CD4-positive, alpha-beta T cell treated with Interleukin-15 for 4 hours (primary cell): Measurements from ENCODE around the gene OR51I2.

Experiments used
- DNase-seq: peaks from one replicate; pipeline ENCODE4 v3.0.0-alpha.2; 2020; ENCODE audit warnings: low spot score

OR51I2 gene, protein sequence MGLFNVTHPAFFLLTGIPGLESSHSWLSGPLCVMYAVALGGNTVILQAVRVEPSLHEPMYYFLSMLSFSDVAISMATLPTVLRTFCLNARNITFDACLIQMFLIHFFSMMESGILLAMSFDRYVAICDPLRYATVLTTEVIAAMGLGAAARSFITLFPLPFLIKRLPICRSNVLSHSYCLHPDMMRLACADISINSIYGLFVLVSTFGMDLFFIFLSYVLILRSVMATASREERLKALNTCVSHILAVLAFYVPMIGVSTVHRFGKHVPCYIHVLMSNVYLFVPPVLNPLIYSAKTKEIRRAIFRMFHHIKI

DNA sequence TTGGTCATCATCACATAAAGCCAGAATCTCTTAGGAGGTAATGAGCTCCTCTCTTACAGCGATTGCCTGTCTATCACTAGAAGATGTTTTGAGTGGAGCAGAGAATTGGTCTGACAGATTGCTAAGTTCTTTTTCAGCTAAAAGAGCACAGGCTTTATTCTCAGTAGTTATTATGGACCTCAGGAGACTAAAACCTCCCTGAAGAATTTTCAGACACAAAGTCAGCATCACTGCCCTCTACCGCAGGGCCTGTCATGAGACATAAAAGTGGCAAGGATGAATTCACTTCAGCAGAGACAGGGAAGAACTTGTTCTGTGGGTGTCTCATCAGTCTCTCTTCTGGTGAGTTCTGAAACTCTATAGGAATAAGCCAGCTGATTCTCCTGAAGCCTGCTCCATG lies at the start of gene OR51I2:
Gene OR51I2 (plus strand): TSS at position 301 of the 400 bp plus-strand sequence. CDS start 4,166 bp downstream, outside the sequence.
- DNase-seq: no peak

DNA sequence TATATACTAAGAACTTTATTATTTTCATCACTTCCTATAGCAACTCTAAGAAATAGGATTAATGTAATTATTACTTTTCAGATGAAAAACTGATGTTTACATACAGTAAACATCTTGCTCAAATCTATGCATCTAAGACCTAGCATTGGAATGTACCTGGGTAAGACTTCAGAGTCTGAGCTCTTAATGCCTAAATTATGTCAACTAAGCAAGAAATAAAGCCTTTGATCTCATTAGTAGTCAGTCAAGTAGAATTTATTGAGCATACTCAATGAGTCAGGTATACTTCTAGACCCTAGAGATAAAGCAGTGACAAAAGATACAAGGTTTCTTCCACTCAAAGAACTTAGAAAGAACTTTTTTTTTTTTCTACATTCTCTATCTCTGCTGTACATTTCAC lies 44.0 kb upstream of the OR51I2 start:
- DNase-seq: no peak

DNA sequence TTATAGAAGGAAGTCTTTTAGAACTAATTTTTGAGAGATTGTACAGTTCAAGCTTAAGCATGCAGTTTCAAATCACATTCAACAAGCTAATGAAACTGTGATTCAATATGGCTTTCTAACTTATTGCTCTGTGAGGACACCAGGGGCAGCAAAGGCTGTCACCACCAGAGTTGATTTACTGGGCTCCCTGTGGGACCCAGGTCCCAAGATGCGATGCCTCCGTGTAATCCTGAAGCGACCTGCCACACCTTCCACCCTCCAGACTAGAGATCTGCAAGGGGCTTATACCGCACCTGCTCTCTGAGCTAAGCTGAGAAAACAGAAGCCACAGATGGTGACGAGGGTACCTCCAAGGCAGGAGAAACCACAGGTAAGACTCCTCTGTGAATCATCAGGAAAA lies 28.1 kb upstream of the OR51I2 start:
- DNase-seq: no peak

DNA sequence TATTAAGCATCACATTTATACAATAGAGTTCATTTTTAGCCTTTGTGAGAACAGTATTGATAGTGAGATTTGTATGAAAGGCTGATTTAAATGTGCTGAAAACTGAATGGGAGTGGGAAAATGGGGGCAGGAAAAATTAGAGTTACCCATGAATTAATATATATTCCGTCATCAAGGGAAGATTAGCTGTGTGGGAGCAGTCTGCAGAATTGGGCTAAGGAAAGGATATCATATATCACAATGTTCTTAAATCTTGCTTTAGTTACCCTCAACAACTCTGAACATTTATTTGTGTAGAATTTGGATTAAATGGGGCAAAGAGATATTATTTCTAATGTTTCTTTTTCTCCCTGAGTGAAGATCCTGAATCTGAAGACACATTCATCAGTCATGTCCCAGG lies 27.3 kb upstream of the OR51I2 start, which contains the start of gene OR51Q1:
Gene OR51Q1 (plus strand): TSS at position 301 of the 400 bp plus-strand sequence. CDS start 90 bp downstream, at position 391.
- no peak for DNase-seq

DNA sequence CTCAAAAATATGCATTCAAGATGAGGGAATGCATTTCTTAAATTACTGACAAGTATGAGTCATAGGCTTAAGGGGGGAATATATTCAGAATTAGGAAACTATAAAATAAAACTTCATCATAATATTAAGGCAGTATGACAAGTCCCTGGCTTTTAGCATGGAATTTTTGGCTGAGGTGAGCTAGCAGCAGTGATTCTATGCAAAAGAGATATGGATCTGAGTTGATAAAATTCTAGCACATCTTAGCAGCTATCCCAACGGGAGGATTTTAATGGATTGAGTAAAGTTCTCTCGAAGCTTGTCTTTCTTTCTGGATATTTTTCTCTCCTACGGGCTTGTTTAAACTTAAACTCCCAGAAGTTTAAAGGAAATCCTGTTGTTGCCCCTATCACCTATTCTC lies 26.0 kb upstream of the OR51I2 start:
- DNase-seq: no peak

DNA sequence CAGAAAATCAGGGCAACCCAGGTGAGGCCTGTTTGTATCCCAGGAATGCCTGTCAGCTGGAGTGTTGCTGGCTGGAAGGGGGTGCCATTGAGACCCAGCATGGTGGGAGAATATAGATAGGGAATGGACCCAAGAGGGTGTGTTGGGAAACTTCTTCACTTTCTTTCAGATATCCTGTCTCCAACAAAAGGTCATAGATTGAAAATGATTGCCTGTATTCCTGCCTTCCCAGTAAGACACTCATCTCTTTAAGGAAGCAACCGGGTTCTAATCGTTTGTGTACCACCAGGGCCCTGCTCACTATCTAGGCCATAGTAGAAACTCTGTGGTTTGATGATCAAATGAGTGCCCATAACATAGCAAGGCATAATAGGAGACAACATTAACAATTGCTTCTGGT lies 7.7 kb upstream of the OR51I2 start, which contains the start of gene OR51I1:
Gene OR51I1 (minus strand): TSS at position 101 of the 400 bp plus-strand sequence. CDS start 0 bp downstream, at position 101.
- no peak for DNase-seq

DNA sequence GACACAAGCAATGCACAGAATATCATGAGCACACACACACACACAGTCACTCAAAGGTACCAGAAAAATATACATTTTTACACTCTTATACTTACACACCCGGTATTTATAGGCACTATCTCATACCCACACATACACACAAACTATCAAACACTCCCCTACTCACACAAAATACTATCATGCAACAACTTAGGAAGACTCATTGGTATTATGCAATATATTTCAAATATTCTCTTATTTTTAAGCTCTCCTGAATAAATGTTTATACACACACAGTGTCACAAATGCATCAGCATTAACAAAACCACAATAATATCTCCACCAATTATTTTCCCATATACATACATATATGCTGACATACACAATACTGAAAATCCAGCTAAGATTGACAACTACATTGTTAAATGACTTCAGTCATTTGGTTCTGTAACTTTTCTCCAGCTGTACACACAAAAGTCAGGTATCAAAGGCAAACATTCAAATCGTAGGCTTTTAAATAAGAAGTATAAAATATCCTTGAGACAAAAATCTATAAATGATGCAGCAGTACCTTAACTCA lies 5.2 kb upstream of the OR51I2 start:
- no peak for DNase-seq

DNA sequence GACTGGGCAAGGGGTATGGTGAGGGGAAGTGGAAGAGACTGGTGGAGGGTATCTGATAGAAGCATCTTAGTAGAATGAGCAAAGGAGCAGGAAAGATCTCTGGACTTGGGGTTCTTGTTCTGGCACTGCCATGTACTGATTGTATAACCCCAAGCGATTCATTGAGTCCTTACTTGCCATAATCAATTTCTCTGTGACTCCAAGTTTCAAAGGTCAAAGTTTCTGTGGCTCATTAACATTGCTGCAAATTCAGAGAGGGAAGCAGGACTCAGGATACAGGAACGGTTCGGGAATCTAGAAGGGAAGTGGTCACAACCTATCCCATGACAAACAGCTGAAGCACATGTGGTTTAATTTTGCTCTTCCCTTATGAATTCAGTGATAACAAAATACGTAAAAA lies 309 bp downstream of the OR51I2 start:
- DNase-seq: no peak

DNA sequence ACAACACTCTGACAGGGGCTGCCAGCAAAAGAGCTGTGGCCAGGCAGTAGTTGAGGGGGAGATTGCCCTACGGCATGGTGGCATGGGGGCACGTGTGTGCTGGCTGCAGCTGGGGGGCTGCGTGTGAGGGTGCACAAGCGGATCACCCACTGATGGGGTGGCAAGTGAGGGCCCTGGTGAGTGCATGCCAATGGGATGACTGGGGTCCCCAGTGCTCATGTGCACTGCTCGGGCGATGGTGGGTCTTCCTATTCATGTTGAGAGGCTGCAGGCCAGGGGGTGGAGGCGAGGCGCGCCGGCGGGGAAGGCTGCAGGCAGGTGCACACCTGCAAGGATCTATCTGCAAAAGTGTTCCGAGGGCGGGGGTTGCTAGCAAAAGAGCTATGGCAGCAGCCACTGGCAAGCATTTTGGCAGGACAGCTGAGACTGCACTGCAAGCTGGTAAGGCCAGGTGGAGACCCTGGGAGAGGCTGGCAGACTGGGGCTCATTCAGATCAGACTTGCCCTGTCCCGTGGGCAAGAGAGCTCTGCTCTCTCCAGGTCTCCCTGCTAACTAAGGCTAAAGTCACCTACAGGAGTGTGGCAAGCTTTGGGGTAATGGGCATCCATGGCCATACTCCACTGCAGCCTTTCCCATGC lies 12.0 kb downstream of the OR51I2 start:
- DNase-seq: no peak

DNA sequence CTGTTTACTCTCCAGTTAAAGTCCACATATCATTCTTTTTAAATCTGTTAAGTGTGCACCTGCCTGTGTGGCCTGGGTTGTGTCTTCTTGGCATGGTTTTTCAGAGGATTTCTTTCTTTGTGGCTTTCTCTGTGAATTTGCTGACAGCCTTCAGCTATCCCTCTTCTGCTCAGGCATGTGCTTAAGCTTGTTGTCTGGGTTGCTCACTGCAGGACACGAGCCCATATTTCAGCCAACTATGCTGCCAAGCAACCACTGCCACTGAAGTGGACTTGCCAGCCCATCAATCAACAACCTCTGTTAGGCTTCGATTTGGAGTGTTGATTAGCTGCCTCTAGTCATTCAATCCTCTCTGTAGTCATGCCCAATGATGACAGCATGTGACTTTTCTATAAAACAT lies 18.4 kb downstream of the OR51I2 start:
- DNase-seq: no peak

DNA sequence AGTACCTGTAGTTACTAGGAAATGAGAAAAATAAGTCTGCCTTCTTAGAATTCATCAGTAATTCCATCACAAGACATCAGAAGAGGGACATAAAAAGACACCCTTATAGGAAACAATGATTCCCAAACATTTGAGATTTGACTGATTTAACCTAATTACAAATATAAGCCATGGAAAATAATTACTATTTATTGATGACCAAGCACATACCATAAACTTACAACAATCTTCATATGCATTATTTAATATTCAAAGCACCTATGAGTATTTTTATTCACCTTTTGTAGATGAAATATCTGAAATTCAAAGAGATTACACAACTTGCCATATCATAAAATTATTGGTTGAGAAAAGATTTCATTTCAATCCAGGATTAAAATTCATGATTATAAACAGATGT lies 24.8 kb downstream of the OR51I2 start:
- no peak for DNase-seq

DNA sequence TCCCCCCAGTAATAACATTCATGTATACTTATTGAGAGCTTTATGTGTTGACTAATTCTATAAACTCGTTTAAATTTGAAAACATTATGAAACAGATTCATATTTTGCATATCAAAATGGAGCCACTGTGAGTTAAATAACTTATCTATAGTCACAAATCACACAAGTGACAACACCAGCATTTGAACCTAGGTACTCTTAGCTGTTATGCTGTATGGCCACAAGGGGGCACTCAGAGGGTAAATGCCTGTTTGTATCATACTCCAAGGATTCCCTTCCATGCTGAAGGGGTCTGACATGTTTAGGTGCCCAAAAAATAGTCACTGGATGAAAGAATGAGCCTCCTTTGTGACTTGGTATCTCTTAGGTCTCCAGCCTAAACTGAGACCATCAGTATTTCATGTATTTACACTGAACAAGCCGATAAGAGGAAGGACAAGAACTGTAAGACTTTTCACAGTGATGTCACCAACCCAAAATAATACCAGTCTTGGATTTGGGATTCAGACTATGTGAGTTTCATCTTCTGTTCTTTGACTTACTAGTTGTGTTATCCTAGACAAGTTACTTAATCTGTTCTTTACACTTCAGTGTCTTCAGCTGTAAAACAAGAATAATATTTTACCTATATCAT lies 27.2 kb downstream of the OR51I2 start:
- peak; percentile 39 for DNase-seq

DNA sequence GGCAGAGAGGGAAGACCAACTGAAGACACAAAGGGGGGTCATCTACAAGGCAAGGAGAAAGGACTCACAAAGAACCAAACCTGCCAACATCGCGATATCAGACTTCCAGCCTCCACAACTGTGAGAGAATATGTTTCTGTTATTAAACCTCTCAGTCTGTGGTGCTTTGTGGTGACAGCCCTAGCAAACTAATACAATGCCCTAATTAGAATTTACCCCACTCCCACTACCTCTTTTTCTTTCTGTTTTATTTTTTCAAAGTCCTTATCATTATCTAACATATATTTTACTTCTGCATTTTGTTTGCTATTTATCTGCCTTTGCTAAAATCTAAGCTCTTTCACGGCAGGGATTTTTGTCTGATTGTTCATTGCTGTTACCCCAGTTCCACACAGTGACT lies 36.9 kb downstream of the OR51I2 start:
- DNase-seq: no peak

DNA sequence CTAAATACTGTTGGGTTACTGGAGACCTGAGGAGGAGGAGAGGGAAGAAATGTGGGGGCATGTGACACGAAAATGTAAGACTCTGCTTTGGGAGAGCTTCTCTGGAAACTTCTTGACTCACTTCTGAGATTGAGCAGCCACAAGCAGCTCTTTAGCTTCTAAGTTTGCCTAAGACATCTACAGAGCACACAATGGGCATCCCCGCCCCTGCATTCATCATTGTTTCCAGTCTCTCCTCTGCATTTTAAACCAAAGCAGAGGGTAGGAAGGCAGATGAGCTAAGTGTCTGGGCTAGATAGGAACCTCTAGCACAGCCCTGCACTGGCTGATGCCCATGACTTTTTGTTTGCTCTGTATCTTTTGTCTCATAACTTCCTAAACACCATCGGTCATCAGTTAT lies 37.3 kb downstream of the OR51I2 start:
- DNase-seq: no peak

DNA sequence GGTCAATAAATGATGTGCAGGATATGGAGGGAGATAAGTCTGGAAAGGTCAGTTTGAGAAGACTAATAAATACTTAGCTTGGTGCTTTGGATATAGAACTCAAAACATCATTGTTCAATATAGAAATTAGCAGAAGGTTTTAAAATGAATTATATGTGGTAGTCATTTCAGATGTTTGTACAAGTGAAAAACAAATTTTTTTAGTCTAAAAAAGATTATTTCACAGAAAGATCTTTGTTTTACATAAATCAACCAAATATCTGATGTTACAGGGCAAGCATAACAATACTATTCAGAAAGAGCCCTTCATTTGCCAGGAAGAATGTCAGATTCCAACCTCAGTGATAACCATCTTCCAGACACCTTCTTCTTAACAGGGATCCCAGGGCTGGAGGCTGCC lies 39.3 kb downstream of the OR51I2 start, which contains the start of gene OR52D1:
Gene OR52D1 (plus strand): TSS at position 301 of the 400 bp plus-strand sequence. CDS start 22 bp downstream, at position 323.
- DNase-seq: no peak

DNA sequence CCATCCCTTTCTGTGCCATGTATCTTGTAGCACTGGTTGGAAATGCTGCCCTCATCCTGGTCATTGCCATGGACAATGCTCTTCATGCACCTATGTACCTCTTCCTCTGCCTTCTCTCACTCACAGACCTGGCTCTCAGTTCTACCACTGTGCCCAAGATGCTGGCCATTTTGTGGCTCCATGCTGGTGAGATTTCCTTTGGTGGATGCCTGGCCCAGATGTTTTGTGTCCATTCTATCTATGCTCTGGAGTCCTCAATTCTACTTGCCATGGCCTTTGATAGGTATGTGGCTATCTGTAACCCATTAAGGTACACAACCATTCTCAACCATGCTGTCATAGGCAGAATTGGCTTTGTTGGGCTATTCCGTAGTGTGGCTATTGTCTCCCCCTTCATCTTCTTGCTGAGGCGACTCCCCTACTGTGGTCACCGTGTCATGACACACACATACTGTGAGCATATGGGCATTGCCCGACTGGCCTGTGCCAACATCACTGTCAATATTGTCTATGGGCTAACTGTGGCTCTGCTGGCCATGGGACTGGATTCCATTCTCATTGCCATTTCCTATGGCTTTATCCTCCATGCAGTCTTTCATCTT lies 39.8 kb downstream of the OR51I2 start:
- no peak for DNase-seq

DNA sequence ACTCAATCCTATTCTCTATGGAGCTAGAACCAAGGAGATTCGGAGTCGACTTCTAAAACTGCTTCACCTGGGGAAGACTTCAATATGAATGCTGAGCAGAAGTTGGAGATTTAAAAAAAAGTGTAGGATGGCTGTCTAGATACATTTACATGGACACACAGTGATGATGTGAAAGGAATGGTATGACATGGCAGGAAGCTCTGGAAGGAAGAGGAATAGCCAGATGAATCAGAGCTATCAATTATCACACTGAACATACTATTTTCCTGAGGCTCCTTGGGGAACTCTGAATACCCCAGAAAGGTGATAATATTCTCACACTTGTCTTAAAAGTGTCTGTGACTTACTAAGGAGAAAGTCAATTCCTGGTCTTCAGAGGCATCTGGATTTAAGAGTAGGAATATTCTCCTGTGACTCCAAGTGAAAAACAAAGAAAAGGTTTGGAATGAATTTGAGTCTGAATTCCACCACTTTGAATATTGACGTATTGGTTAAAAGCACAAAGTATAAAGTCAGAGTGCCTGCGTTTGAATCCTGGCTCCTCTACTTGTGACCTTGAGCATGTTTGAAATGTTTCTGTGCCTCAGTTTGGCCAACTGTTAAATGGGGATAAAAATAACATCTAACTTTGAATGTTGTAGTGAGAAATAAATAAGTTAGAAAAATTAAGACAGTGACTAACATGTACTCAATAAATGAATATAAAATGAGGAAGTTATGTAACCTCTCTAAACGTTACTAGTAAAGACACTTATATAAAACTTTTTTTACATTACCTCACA lies 40.6 kb downstream of the OR51I2 start:
- DNase-seq: no peak

DNA sequence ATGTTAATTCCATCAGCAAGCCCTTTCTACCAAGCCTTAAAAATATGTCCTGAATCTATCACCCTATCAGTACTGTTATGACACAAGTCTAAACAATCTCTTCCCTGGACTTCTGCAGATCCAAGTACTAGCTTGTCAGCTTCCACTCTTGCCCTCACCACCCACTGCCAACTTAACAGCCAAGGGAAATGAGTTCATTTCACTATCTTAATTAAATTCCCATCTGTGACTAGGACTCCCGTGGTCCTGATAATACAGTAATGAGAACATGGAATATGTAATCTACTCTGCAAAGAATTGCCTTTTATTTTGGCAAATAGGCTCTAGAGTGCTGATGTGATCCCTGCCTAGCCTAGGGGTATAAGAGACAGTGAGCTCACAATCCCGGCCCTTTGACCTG lies 50.5 kb downstream of the OR51I2 start:
- DNase-seq: no peak

DNA sequence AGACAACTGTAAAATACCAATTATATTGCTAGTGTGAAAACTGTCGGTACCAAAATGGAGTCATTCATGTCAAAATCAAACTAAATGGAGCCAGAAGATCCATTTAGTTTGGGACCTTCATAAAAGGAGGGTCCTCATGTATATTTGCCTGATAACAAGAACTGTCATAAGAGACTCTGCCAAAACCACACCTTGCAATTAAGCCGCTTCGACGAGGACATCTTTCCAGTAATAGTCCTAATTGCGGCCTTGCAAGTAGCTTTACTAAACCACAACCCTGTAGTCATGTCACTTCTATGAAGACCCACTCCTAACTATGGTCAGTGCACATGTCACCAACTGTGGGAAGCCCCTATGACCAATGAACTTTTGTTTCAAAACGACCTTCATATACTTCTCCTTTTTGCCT lies 51.3 kb downstream of the OR51I2 start:
- DNase-seq: no peak

DNA sequence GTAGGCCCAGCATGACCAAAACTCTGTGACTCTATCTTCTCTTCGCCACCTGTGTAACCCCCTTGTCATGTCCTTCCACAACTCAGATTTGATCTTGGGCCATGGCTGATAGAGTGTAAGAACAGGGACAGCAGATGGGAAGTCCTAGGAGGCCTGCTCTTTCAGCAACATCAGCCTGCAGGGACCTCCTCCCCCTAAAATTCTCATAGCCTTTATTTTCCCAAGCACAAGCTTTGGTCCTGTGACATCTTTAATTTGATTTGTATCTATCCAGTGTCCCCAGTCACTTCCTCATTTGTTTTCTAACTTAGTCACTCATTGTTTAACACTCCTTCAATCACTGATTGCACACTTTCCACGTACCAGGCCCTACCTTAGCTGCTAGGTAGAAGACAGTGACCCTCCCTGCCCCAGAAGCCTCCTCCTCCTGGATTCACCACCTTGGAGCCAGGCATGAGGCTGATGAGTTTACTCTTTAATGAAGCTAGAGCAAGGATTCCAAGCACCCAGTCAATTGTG lies 55.3 kb downstream of the OR51I2 start:
- no peak for DNase-seq

DNA sequence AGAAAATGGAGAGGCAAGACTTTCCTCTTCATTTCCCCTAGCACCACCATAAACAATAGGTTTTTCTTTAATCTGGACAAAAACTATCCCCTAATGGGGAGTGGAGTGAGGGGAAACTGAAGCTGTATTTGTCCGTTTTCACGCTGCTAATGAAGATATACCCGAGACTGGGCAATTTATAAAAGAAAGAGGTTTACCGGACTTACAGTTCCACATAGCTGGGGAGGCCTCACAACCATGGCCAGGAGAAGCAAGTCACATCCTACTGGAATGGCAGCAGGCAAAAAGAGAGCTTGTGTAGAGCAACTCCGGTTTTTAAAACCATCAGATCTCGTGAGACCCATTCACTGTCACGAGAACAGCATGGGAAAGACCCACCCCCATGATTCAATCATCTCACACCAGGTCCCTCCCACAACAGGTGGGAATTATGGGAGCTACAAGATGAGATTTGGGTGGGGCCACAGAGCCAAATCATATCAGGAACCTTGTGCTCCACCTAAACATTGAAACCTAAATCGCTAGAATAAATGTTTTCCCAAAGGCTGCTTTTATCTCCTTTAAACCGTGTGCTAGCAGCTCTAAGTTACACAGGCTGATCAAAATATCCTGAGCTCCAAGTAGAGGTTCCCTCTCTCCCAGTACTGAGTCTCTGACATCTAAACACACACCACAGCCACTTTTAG lies 56.4 kb downstream of the OR51I2 start:
- DNase-seq: no peak
